WERI-Rb-1 (cell line): ENCODE results near the gene TBX5.

ENCODE experiments used
- DNase-seq: peaks from one replicate; pipeline ENCODE4 v3.0.0-alpha.2; 2020
- H3K27ac ChIP-seq: fragments of 250-450 bp; sonication (Bioruptor Pico); 2 replicates; pipeline ENCODE4 v1.5.1; 2020; ENCODE audit warnings: mild to moderate bottlenecking, moderate library complexity
- H3K27me3 ChIP-seq: fragments of 250-450 bp; sonication (Bioruptor Pico); 2 replicates; pipeline ENCODE4 v1.5.1; 2021; ENCODE audit warnings: mild to moderate bottlenecking, low read depth, moderate library complexity; ENCODE audit not compliant: insufficient read depth, severe bottlenecking
- H3K36me3 ChIP-seq: fragments of 250-450 bp; sonication (Bioruptor Pico); 2 replicates; pipeline ENCODE4 v1.5.1; 2020; ENCODE audit warnings: mild to moderate bottlenecking, moderate library complexity
- H3K4me3 ChIP-seq: 2 replicates; pipeline ENCODE4 v1.5.1; 2011; ENCODE audit warnings: low read depth, mild to moderate bottlenecking, control low read depth, low read length
- H3K9me3 ChIP-seq: fragments of 250-450 bp; sonication (Bioruptor Pico); 2 replicates; pipeline ENCODE4 v1.5.1; 2021; ENCODE audit warnings: mild to moderate bottlenecking, moderate library complexity; ENCODE audit not compliant: severe bottlenecking
- TF ChIP-seq, protein P1 (sequence below): IDR thresholded peaks from 2 replicates; pipeline ENCODE4 v1.5.1; 2011; ENCODE audit warnings: low read depth, mild to moderate bottlenecking, control low read depth, inconsistent platforms, low read length

The TBX5 gene

GRCh38 chr12:114438635-114439256 is 32.8 kb upstream of the TBX5 start:
- H3K4me3 ChIP-seq: no peak overlapping the region

DNA sequence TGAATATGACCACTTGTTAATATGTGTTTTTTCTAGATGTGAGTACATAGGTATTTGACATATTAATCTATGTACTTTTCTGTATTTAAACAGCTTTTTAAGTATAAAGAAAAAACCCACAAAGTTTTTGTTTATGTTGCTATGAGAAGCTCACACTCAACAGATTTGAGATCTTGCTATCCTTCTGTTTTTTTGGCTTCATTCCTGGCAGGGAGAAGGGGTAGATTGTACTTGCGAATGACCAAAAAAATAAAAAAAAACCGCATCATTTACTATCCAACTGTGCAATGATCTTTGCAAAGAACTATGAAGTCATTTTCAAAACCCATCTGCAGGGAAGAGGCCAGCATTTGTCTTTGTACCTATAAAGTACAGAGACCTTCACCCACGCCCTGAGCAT is 28.4 kb upstream of the TBX5 start:
- Histone ChIP-seq H3K4me3 (no peak overlapping the region), H3K27ac (no peak overlapping the region), H3K27me3 (peaks cover 69% of the 10 kb centered on the region), H3K9me3 (no peaks in the 10 kb centered on the region), H3K36me3 (no peaks in the 10 kb centered on the region)
- no peak for DNase-seq
- TF ChIP-seq, protein P1, sequence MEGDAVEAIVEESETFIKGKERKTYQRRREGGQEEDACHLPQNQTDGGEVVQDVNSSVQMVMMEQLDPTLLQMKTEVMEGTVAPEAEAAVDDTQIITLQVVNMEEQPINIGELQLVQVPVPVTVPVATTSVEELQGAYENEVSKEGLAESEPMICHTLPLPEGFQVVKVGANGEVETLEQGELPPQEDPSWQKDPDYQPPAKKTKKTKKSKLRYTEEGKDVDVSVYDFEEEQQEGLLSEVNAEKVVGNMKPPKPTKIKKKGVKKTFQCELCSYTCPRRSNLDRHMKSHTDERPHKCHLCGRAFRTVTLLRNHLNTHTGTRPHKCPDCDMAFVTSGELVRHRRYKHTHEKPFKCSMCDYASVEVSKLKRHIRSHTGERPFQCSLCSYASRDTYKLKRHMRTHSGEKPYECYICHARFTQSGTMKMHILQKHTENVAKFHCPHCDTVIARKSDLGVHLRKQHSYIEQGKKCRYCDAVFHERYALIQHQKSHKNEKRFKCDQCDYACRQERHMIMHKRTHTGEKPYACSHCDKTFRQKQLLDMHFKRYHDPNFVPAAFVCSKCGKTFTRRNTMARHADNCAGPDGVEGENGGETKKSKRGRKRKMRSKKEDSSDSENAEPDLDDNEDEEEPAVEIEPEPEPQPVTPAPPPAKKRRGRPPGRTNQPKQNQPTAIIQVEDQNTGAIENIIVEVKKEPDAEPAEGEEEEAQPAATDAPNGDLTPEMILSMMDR: no peak

More at GRCh38 chr12:114438635-114439256, 32.8 kb upstream of the TBX5 start:
- H3K36me3 ChIP-seq: no peaks in the 10 kb centered on the region
- no peak for DNase-seq
- peaks cover 2% of the 10 kb centered on the region for H3K9me3 ChIP-seq
- peaks cover 76% of the 10 kb centered on the region for H3K27me3 ChIP-seq
- no peak overlapping the region for H3K27ac ChIP-seq
- TF ChIP-seq, protein P1: no peak

- no peak for DNase-seq
- TF ChIP-seq, protein P1: no peak
- H3K36me3 ChIP-seq: no peaks in the 10 kb centered on the region
- peaks cover 55% of the 10 kb centered on the region for H3K27me3 ChIP-seq
- H3K9me3 ChIP-seq: no peaks in the 10 kb centered on the region
- no peak overlapping the region for H3K27ac ChIP-seq
- no peak overlapping the region for H3K4me3 ChIP-seq
Observed at GRCh38 chr12:114431902-114432301, 26.0 kb upstream of the TBX5 start.

DNA sequence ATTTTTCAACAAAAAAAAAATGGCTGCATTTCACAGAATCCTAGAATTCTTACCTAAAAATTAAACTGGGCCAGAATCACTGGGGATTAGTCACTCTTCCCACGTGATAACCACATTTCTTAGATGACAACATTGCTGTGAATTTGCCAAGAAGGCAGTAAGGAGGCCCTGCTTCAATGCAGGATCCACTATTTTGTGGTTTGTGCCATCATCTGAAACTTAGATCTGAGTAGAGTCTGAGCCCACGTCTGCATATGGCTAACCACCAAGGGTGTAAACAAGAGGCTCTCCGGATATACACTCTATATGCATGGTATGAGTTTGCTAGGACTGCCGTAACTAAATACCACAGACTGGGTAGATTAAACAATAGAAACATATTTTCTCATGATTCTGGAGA is 24.4 kb upstream of the TBX5 start:
- Histone ChIP-seq H3K27ac (no peak overlapping the region), H3K9me3 (no peaks in the 10 kb centered on the region), H3K36me3 (no peaks in the 10 kb centered on the region), H3K4me3 (no peak overlapping the region), H3K27me3 (peaks cover 62% of the 10 kb centered on the region)
- TF ChIP-seq, protein P1: no peak
- DNase-seq: no peak

DNA sequence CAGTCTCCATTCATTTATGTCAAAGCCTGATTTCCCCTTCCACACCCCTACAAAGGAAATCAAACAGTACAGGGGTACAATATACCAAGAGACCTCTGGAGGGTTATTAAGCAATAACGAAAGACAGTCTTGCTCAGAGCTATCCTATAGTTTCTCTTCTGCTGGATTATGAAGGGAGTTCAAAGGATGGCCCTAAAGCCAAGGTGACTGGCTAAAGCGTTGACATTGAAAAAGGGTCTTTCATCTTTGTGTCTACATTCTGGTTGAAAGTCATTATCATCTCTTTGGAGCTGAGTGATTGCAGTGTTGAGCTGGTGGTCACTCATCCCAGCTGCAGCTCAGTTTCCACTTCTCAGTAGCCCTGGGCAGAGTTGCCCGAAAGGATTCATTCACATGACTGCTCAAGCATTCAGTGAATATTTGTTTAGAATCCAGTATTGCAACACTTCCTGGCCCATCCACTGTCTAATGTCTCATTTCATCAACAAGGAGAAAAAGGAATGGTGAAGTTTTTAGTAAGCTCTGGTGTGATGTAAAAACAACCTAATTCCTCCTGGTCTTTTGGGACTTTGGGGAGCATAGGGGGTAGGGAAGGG is 19.2 kb upstream of the TBX5 start:
- H3K4me3 ChIP-seq: no peak overlapping the region
- no peaks in the 10 kb centered on the region for H3K36me3 ChIP-seq
- H3K27ac ChIP-seq: no peak overlapping the region
- no peak for DNase-seq
- TF ChIP-seq, protein P1: no peak
- no peaks in the 10 kb centered on the region for H3K9me3 ChIP-seq
- peaks cover 57% of the 10 kb centered on the region for H3K27me3 ChIP-seq

DNA sequence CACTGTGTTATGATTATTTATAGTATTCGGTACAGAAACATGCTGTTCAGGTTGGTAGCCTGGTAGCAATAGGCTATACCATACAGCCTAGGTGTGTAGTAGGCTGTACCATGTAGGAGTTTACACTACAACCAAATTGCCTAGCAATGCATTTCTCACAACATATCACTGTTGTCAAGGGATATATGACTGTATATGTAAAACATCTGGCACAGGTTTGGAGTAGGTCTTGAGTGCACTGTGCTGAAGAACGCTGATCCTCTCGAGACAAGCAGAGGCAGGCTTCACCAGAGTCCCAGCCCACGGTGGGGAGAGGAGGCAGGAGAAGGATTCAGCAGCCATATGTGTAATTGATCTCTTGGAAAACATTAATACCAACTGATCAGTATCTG is 15.0 kb upstream of the TBX5 start:
- Histone ChIP-seq H3K9me3 (no peaks in the 10 kb centered on the region), H3K36me3 (no peaks in the 10 kb centered on the region), H3K27ac (no peak overlapping the region), H3K4me3 (no peak overlapping the region), H3K27me3 (peaks cover 53% of the 10 kb centered on the region)
- DNase-seq: no peak
- TF ChIP-seq, protein P1: no peak
